HUDEP-2 (cell line): ENCODE data around the gene KIF26A.
A peak's percentile ranks its signal among the peaks of the same experiment; 100 is the strongest.

ENCODE experiments used
- DNase-seq, 76 experiments: peaks; one replicate each; lab custom pipeline; 2025; ENCODE audit not compliant: unreplicated experiment in 76 of 76; lab: John Stamatoyannopoulos, UW

The KIF26A gene

DNA sequence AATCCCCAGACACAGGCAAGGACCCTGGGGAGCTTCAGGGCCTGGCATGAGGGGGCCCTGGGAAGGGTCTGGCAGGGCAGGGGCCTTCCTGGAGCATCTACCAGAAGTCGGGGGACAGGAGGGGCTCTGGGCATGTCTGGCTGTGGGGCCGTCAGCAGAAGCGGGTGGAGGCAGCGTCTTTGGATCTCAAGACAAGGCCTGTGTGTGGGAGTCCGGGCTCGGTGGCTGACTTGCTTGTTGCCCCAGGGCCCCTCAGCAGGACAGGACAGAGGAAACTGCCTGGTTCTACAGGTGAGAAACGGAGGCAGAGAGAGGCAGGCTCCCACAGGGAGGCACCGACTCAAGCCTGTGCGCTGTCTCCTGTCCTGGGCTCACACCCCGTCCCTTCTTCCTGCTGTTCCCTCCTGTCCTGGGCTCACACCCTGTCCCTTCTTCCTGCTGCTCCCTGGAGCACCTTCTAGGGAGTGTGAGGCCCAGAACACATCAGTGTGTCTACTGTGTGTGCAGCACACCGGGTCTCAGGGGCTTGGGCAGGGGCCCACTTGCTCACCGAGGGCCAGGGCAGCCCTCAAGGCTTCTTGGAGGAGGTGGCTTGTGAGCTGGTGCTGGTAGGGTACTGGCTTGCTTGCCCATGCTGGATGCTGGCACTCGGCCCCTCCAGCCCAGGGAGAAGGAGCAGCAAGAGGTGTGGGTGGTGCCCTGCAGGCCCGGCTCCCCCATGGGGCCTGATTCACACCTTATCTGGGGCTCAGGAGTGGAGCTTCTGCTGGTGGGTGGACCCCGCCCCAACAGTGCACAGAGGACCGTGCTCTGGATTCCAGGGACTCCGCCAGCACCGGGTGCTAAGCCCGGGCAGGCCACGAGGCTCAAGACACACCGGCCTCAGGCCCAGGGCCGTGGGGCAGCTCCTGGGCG lies 38.0 kb upstream of the KIF26A start:
- peak in 64 of 76 experiments; percentile 4 to 82 (median 42) for DNase-seq

DNA sequence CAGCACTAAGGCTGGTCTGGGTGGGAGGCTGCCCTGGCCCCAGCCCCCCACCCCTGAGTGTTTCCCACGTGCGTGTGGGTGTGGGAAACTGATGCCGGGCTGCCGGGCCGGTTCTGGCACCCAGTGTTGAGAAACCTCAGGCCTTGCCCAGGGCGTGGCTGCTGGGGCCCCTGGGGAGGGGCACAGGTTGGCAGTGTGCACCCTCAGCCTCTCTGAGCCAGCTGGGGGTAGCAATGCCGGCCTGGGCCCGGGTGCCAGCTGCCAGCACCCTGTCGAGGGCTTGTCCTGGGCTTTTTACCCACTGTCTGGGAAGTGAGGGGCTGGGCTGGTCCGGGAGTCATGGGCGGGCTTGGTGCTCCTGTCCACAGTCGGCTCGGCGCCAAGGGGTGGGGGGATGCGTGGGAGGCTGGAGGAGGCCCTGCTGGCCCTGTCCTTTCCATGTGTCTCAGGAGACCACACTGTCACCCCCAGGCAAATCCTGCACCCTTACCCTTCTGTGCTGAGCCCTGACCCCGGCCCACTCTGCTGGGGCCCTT lies 37.2 kb upstream of the KIF26A start:
- DNase-seq = peak in 13 of 76 experiments; percentile 13 to 66 (median 45)

DNA sequence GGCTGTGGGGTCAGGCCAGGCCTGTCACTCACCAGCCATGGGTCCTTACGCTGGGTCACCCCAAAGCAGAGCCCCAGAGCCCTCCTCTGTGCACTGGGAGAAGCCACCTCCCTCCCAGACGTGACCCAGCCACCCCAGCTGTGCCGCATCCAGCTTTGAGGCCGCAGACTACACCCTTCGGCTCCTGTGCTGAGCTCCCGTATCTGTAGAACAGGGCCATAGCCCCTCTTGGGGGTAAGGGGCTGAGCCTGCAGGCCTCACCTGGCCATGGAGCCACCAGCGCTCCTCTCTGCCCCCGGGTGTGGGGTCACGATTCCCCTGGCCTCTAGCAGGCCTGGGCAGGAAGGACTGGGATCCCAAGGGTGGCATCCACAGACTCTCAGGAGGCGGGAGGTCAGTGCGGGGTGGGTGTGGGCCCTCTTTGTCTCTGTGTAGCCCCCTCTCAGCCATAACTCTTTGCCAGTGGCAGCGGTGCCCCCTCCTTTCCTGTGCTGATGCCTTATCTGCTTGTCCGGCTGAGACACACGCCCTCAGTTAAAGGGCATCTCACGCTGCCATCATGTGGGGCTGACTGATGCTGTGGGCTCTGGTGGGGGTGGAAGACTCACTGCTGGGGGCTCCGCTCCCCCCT lies 36.6 kb upstream of the KIF26A start:
- peak in 19 of 76 experiments; percentile 5 to 48 (median 19) for DNase-seq

DNA sequence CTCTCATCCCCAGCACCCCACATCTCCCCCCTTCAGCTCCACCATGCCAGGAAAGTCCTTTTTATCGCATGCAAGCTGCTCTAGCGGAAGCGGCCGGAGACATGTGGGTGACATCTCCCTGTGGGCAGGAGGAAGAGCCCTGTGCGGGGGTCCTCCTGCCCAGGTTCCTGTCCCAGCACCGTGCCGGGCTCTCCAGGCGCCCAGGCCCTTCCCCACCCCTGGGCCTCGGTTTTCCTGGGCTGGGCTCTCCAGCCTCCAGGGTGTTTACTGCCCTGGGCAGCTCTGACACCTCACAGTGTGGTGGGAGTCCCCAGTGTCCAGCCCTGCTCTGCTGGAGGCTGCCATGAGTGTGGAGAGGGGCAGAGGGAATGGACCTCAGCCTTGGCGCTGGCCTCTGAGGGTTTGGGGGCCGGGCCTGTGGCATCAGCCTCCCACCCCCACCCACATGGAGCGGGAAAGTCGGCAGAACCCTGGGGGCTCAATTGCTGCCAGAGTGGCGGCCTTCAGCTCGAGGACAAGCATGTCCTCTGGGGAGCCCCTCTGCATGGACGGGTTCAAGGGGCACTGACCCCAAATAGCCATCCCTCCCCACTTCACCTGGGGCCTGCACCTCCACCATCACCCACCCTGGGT lies 36.0 kb upstream of the KIF26A start:
- DNase-seq = no peak

DNA sequence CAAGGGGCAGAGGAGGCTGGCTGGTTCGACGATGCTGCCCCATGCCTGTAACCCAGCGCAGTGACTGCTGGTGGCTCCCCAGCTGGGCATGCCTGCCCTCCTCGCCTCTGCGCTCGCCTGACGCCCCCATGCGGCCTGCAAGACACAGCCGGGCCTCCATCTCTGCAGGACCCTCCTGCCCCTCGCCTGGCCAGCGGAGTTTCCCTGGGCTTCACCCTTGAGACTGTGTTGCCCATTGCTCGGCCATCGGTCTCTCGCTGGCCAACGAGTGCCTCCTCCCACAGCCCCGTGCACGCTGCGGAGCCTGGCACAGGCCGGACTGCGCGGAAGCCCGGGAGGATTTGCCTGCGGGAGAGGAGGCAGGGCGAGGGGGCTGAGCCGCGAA lies 35.3 kb upstream of the KIF26A start:
- peak in 3 of 76 experiments; percentile 8 to 27 (median 16) for DNase-seq

DNA sequence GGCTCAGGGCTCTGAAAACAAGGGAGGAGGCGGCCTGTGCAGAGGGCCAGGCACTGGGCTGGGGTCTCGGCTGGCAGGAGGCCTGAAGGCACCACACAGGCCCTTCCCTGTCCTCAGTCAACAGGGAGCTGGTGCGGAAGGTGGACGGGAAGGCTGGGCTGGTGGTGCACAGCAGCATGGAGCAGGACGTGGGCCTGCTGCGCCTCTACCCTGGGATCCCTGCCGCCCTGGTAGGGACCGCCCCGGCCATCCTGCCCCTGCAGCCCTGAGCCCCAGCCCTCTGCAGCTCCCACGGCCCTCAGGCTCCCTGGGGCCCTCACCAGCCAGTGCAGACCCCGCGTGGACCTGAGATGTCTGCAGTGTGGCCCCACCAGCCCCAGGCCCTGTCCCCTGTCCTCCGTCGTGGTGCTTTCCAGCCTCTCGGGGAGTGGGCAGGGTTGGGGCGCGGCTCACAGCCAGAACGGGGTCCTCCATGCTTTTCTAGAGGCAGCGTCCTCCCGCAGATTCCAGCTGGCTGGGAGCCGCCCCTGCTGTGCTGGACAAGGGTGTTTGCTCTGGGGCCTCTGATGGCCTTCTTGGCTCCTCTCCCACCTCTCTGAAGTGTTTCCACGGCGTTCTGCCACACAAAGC lies 34.8 kb upstream of the KIF26A start:
- no peak for DNase-seq

DNA sequence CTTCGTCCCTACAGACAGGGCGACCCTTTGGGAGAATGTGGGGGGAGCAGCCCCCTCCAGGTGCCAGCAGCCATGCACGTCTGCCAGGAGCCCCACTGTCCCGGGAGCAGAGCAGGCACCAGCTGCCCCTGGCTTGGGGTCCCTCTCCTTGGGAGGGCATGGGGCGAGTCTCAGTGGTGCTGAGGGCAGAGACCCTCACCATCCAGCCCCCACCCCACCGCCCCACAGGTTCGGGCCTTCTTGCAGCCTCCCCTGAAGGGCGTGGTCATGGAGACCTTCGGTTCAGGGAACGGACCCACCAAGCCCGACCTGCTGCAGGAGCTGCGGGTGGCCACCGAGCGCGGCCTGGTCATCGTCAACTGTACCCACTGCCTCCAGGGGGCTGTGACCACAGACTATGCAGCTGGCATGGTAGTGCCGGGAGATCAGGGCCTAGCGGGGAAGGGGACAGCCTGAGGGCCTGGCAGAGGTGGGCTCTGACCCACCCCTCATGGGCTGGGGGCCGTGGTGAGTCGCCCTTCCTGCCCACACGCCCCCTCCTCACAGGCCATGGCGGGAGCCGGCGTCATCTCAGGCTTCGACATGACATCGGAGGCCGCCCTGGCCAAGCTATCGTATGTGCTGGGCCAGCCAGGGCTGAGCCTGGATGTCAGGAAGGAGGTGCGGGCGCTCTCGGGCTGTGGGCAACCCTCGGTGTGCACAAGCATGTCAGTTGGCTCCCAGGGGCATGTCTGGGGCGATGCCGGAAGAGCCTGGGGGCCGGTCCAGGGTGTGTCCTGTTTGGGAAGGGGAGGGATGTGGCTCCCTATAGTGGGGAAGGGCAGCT lies 34.1 kb upstream of the KIF26A start:
- no peak for DNase-seq

DNA sequence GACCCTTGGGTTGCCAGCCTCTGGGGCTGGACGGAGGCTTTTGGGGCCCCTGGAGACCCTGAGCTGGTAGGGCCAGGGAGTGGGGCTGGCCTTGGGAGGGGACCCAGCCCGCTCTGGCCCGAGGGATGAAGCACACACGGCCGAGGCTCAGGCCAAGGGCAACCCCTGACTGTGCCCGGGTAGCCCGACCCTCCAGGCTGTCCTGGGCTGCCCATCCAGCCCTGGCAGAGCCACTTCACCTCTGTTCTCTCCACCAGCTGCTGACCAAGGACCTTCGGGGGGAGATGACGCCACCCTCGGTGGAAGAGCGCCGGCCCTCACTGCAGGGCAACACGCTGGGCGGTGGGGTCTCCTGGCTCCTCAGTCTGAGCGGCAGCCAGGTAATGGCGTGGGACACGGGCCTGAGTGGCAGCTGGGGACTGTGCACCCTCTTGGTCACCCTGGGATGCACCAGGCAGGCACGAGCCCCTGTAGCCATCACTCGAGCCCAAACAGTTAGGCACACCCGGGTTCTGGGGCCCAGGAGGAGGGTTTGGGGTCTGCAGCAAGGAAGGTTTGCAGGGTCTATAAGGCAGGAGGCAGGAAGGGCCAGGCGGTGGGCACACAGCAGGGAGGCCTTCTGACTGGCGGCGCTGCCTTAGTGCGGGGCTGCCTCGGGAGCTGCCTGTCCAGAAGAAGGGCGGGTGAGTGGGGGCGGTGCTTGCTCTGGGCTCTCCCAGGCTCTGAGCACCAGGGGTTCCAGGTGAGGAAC lies 33.1 kb upstream of the KIF26A start:
- DNase-seq = peak in 8 of 76 experiments; percentile 7 to 23 (median 12)

DNA sequence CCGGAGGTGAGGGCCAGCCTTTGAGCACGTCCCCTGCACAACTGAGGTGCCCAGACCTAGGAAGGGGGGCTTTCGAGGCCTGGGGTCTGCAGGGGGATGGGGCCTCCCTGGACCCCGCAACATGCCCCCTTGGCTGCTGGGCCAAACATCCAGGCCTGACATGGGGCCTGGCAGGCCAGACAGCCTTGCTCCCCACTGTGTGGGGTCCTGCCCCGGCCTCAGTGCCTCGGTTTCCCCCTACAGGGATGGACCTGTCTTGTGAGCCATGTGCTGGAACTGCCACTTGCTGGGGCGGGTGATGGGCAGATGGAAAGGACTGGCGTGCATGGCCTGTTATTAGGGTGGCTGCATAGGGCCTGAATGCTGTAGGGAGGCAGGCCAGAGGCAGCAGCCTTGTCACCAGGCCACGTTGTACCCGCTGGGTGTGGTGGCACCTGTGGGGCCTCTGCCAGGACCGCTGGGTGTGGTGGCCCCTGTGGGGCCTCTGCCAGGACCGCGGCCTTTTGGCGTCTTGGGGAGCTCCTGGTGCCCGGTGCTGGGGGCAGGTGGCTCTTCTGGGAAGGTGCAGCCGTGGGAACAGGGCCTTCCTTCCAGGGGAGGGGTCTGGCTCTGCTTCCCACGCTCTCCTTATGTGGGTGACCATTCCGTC lies 32.4 kb upstream of the KIF26A start:
- DNase-seq = no peak

DNA sequence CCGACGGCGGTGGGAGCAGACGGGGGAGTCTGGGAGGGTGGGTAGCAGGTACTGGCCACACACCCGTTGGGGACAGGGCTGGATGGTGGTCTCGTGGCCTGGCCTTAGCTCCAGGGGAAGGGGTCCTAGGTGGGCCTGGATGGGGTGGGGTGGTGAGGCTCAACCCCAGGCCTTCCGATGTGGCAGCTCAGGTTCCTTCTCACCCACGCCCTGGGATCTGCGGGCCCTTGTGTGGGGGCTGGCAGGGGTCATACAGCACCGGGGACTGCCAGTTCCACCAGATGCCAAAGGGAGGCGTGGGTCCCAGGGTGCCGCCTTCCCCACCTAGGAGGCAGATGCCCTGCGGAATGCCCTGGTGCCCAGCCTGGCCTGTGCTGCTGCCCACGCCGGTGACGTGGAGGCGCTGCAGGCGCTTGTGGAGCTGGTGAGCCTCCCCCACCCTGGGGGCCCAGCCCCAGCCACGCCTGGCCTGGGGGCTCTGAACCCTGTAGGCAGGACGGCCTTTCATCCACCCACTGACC lies 31.9 kb upstream of the KIF26A start:
- no peak for DNase-seq

DNA sequence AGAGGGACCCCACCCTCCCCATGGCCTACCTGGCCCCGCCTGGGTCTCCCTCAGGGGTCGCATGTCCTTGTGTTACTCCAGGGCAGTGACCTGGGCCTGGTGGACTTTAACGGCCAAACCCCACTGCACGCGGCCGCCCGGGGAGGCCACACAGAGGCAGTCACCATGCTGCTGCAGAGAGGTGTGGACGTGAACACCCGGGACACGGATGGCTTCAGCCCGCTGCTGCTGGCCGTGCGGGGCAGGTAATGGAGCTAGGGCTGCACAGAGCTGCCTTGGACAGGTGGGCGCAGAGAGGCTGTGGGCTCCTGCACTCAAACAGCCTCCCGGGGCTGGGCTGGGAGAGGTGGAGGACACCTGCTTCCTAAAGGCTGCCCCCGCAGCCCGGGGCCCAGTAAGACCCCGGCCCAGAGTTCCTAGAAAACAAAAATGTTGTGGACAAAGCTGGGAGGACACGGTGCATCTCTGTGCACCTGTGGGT lies 31.2 kb upstream of the KIF26A start:
- no peak for DNase-seq

DNA sequence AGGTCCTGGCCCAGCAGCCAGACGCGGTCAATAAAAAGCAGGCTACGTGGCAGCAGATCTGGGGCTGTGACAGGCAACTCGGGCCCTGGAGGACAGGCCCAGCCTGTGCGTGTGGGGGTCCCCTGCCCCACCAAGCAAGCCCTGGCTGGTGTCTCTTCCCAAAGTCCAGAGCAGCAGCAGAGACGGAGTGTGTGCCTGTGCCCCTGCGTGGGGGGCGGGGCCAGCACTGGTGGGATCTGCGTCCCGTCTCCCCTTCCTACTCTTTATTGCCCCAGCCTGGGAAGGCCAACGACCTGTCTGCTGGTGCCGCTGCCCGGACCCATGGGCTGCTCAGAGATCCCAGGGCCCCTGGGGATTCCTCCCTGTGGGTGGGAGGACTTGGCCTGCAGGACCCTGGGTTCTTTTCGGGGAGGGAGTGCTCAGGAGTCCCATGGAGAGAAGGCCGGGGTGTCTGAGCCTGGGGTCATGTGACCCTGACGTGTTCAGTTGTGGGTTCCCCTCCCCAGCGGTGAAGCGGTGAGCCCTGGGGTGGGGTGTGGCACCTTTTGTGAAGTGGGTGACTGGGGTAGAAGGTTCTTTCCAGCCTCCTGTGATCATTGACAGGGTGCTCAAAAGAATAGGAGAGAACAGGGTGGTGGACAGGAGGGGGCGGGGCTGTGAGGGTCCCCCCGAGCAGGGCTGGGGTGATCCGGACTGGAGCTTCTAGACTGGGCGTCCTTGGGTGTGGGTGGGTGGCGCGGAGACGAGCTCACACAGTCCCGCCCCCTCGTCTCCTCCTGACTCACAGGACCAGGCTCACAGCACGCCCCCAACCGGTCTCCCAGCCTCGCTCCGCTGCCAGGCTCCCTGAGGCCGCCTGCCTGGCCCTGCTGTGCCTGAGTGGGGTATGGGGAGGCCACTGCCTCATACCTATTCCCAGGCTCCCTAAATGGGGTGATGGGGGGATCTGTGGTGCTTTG lies 30.5 kb upstream of the KIF26A start:
- peak in 37 of 76 experiments; percentile 9 to 73 (median 44) for DNase-seq

DNA sequence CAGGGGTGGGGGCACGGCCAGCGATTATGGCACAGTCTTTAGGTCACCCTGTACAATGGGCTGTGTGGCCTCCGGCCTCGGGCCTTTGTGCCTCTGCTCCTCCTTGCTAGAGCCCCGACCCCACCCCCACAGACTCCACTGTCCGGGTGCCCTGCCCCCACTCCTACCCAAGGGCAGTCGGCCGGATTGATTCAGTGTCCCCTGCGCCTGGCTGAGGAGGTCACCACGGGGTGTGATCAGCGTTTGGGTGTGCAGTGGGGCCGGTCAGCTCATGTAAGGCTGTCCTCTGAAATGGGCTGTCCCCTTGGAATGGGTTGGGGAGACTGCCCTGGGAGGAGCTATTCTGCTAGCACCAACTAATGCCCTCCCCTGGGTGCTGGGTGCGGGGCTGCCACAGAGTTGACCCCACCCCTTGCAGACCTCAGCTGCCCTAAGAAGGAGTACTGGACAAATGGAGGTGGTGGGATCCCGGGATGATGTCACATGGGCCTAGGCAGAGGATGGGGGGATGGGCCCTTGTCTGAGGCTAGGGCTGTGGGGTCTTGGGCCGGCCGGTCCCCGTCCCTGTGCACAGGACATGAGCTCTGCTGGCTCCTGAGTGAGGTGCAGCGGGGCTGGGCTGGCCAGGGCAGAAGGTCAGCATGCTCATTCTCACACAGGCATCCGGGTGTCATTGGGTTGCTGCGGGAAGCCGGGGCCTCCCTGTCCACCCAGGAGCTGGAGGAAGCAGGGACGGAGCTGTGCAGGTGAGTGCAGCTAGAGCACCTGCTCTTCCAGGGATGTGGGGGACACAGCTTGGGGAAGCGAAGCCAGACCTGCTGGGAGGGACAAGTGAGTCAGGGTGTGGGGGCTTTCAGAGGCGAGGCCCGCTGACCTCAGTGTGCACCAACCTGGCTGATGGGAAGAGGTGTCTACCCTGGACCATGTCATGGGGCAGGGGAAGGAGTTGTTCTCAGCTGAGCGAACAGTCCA lies 29.5 kb upstream of the KIF26A start:
- no peak for DNase-seq

DNA sequence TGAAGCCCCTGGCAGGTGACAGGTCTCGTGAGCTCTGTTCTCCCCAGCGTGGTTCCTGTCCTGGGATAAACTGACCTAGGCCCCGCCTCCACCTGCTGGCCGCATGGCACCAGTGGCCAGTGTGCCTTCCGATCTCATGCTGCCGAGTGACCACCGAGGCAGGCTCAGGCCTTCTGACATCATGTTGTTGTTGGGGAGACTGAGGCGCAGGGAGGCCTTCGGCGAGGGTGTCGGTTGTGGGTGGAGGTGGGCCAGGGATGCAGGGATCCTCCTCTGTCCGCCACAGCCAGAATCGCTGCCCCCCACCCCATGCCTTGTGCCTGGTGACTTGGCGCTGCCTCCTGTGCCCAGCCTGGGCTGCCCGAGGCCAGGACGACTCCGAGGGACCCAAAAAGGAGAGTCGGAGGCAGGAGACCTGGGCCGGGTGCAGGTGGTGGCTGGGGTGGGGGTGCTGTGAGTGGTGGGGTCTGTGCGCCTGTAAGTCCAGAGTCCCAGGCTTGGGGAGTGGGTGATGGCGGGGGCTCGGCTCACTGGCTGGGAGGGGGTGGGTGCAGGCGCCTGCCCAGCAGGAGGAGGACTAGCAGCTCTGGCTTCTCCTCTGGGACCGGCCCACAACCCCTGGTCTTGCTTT lies 28.5 kb upstream of the KIF26A start:
- no peak for DNase-seq

DNA sequence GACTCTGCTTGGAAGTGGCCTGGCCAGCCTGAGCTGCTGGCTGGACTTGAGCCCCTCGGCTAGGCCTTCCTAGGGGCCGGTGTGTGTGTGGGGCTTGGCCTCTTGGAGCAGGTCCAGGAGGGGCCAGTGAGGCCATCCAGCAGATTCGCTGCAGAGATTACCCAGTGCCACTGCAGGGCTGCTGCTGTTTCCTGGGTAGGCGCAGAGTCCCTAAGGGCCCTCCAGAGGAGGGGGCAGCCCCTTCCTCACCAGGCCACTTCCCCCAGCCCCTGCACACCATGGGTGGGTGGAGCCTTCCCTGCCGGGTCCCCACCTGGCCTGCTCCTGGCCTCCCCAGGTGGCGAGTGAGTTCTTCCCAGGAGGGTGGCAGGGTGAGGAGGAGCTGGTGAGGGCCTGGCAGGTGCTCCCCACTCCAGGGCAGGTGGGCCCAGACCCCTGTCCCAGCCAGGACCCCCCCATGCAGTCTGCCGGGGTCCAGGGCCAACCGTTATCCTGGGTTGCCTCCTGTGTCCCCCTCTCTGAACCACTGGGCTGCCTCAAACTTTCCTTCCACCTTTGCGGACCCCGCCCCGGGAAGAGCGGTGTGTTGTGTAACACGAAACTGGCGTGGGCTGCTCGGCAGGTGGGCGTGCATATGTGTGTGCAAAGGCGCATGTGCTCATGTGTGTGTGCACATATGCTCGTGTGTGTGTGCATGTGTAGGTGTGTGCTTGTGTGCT lies 27.7 kb upstream of the KIF26A start:
- DNase-seq = no peak
